Measurements from ENCODE around the gene KRTAP2-4.
"Not testable (repeated sequence)": the region's sequence is repeated elsewhere in the genome, so short reads cannot be mapped to it uniquely, and the experiment has no call there.

Gene KRTAP2-4

GRCh38 chr17:41065829-41066624 lies at the start of gene KRTAP2-4:
TSS of gene KRTAP2-4 (minus strand) at chr17:41065879. CDS start at chr17:41065845, 34 bp downstream.
- no peak for DNase-seq

GRCh38 chr17:41111151-41111885 lies 45.6 kb upstream of the KRTAP2-4 start:
- no peak for DNase-seq

- not testable (repeated sequence) for DNase-seq
These were observed 43.2 kb upstream of the KRTAP2-4 start for GRCh38 chr17:41108728-41109386.

- no peak for DNase-seq
These were observed 42.3 kb upstream of the KRTAP2-4 start for GRCh38 chr17:41107941-41108450.

- not testable (repeated sequence) for DNase-seq
These were observed 39.7 kb upstream of the KRTAP2-4 start, which contains the start of gene KRTAP4-9 for GRCh38 chr17:41105347-41105746. TSS of gene KRTAP4-9 (plus strand) at chr17:41105389. CDS start at chr17:41105389, 0 bp downstream.

- not testable (repeated sequence) for DNase-seq
These were observed 38.8 kb upstream of the KRTAP2-4 start for GRCh38 chr17:41104386-41105038.

- no peak for DNase-seq
These were observed 38.2 kb upstream of the KRTAP2-4 start for GRCh38 chr17:41103896-41104295.

GRCh38 chr17:41101586-41102259 lies 36.0 kb upstream of the KRTAP2-4 start, which contains the start of gene KRTAP4-16:
TSS of gene KRTAP4-16 (minus strand) at chr17:41102209. CDS start at chr17:41102209, 0 bp downstream.
- DNase-seq: no peak

GRCh38 chr17:41099682-41100480 lies 34.2 kb upstream of the KRTAP2-4 start:
- not testable (repeated sequence) for DNase-seq

GRCh38 chr17:41098481-41098880 lies 32.8 kb upstream of the KRTAP2-4 start:
- DNase-seq: no peak

- no peak for DNase-seq
These were observed 32.4 kb upstream of the KRTAP2-4 start, which contains the start of gene KRTAP4-8 for GRCh38 chr17:41098042-41098441. TSS of gene KRTAP4-8 (minus strand) at chr17:41098142. CDS start at chr17:41098084, 58 bp downstream.

- DNase-seq: no peak
These were observed 30.4 kb upstream of the KRTAP2-4 start for GRCh38 chr17:41096055-41096454.

GRCh38 chr17:41088760-41089352 lies 23.2 kb upstream of the KRTAP2-4 start:
- not testable (repeated sequence) for DNase-seq

- not testable (repeated sequence) for DNase-seq
These were observed 18.6 kb upstream of the KRTAP2-4 start, which contains the start of gene KRTAP4-7 for GRCh38 chr17:41084100-41084856. TSS of gene KRTAP4-7 (plus strand) at chr17:41084150. CDS start at chr17:41084207, 57 bp downstream.

GRCh38 chr17:41083427-41083826 lies 17.7 kb upstream of the KRTAP2-4 start:
- DNase-seq: not testable (repeated sequence)

GRCh38 chr17:41082626-41083025 lies 16.9 kb upstream of the KRTAP2-4 start:
- no peak for DNase-seq

GRCh38 chr17:41076788-41077187 lies 11.1 kb upstream of the KRTAP2-4 start:
- DNase-seq: no peak

- DNase-seq: no peak
These were observed 8.0 kb upstream of the KRTAP2-4 start for GRCh38 chr17:41073676-41074075.

- DNase-seq: no peak
These were observed 6.1 kb upstream of the KRTAP2-4 start for GRCh38 chr17:41071606-41072360.

All from NCI-H510A (cell line).